ENCODE data around the gene TM9SF3.

Gene TM9SF3

GRCh38 chr10:96470116-96470743 lies 116.6 kb downstream of the TM9SF3 start:
- DNase-seq (ENCODE audit: low read depth): no peak

GRCh38 chr10:96468845-96469244 lies 118.0 kb downstream of the TM9SF3 start:
- DNase-seq (ENCODE audit: low read depth): no peak

Measured in GM04503 (cell line).